ENCODE results near the gene UMOD.

UMOD gene

GRCh38 chr16:20320592-20320991, 31.9 kb downstream of the UMOD start:
- H3K27ac ChIP-seq, result no peak overlapping the region
- ChIA-PET CTCF (no interaction called here), POLR2A (ENCODE audit: low non-redundant PET) (no interaction called here)
- no peak for TF ChIP-seq CTCF (conservative IDR thresholded peaks at IDR 0.05; ENCODE audit: low read depth)
- no peak for DNase-seq (ENCODE audit: low spot score)

DNA sequence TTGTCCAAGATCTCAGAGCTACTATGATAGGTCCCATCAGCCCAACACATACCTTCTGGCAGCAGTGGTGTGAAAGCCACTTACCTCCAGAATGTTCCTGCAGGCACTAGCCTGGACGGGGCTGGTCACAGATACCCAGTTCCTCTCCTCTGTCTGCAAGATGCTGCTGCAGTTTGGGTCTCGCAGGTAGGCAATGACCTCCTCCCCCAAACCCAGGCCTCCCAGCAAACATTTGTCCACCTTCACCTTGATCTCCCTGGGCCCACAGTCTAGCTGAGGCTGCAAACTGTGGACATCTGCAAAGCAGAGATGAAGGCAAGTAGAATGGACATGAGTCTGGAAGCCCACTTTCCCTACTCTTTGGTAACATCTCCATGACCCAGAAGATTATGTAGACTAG, 32.3 kb downstream of the UMOD start:
- ChIA-PET CTCF (no interaction called here), POLR2A (ENCODE audit: low non-redundant PET) (no interaction called here)
- DNase-seq (ENCODE audit: low spot score), result no peak
- TF ChIP-seq CTCF (conservative IDR thresholded peaks at IDR 0.05; ENCODE audit: low read depth), result no peak
- H3K27ac ChIP-seq, result no peak overlapping the region

DNA sequence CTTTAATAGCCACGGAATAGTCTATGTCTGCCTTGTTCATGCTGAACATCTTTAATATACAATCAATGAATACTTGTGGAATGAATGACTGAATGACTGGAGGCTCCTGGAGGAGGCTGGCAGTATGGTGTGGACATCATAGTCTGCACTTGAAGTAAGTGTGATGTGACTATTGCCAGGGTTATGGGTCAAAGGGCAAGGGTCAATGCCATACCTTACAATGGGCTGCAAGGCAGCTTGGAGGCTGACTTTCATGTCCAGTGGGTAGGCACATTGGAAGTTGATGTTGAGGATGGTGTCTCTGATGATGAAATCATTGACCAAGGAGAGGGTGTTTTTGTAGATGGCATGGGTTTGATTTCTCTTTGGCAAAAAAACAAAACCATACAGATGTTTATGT, 33.1 kb downstream of the UMOD start:
- CTCF ChIA-PET, result no interaction called here
- DNase-seq (ENCODE audit: low spot score), result no peak

GRCh38 chr16:20318437-20318836, 34.1 kb downstream of the UMOD start:
- DNase-seq (ENCODE audit: low spot score), result no peak
- H3K27ac ChIP-seq, result no peak overlapping the region
- POLR2A ChIA-PET (ENCODE audit: low non-redundant PET), result no interaction called here
- CTCF ChIA-PET, result no interaction called here
- no peak for TF ChIP-seq CTCF (conservative IDR thresholded peaks at IDR 0.05; ENCODE audit: low read depth)

More for the DNA sequence above, 33.1 kb downstream of the UMOD start:
- POLR2A ChIA-PET (ENCODE audit: low non-redundant PET), result no interaction called here
- no peak overlapping the region for H3K27ac ChIP-seq
- TF ChIP-seq CTCF (conservative IDR thresholded peaks at IDR 0.05; ENCODE audit: low read depth), result no peak

DNA sequence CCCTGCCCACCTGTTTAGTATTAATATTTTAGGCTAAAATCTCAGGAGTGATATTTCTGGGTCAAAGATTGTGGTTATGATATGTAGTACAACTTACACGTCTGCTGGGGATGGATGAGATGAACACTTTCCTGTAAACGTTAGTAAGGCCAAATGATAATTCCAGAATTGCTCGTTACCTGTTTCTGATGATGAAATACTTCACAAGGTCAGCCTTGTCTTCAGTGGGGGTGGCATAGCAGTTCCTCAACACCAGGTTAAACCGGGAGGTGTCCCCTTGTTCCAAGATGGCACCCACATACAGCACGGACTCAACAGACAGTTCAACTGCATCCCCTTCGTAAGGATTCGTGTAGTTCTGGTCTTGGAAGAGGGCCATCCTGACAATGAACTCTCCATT, 34.5 kb downstream of the UMOD start:
- CTCF ChIA-PET, result no interaction called here
- POLR2A ChIA-PET (ENCODE audit: low non-redundant PET), result no interaction called here

DNA sequence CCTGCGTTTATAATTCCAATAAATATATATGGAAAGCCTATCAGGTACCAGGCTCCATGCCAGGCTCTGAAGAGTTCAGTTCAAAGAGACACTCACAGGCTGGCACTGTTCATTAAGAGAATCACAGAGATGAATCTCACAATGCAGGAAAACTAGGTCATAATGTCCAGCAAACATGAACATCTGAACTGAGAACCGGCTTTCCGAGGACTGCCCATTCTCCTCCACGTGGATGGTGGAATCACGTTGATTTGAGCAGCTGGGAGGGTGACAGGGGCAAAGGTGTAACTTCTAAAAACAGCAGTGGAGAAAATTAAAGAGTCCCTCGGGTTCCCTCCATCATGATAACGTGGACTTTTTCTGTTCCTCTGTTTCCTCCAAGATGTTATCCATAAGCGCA, 35.4 kb downstream of the UMOD start:
- H3K27ac ChIP-seq, result no peak overlapping the region
- TF ChIP-seq CTCF (conservative IDR thresholded peaks at IDR 0.05; ENCODE audit: low read depth), result no peak
- no peak for DNase-seq (ENCODE audit: low spot score)
- POLR2A ChIA-PET (ENCODE audit: low non-redundant PET), result no interaction called here
- CTCF ChIA-PET, result no interaction called here

More for the DNA sequence above, 34.5 kb downstream of the UMOD start:
- no peak for TF ChIP-seq CTCF (conservative IDR thresholded peaks at IDR 0.05; ENCODE audit: low read depth)
- H3K27ac ChIP-seq, result no peak overlapping the region
- no peak for DNase-seq (ENCODE audit: low spot score)

DNA sequence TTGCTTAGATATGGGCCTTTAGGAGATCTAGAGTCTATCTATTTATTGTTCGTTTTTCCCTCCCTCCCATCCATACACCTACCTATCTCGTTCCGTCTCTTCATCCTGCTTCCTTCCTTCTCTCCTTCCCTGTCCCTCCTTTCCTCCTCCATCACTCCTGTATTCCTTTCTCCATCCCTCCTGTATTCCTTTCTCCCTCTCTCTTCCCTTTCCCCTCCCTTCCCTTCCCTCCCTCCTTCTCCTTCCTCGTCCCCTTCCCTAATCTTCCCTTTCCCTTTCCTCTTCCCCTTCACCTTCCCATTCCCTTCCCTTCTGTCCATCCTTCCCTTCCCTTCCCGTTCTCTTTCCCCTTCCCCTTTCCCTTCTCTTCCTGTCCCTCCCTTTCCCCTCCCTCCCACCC, 35.8 kb downstream of the UMOD start:
- TF ChIP-seq CTCF (conservative IDR thresholded peaks at IDR 0.05; ENCODE audit: low read depth), result no peak

More for the DNA sequence above, 35.8 kb downstream of the UMOD start:
- CTCF ChIA-PET, result no interaction called here
- H3K27ac ChIP-seq, result no peak overlapping the region
- DNase-seq (ENCODE audit: low spot score), result no peak
- POLR2A ChIA-PET (ENCODE audit: low non-redundant PET), result no interaction called here
